HCT116 (cell line): ENCODE results near the gene DIO3. TPM values are rescaled to one million over a fixed set of nuclear protein-coding genes. Genes with fewer than 3 reads are reported as not detected.

Source experiments
- ATAC-seq: fragments of 200-7000 bp; cut with Tn5 transposase; 2 replicates; pipeline ENCODE4 v1.9.1; 2020; ENCODE audit warnings: mild to moderate bottlenecking, moderate library complexity
- BruUV-seq: library from RNA; stranded (reverse); fragments of 400-500 nt; replicated peaks from 2 replicates; lab custom pipeline; 2021; lab: Mats Ljungman, UMichigan
- CTCF ChIA-PET: fragments of 300-600 bp; sonication (Branson Sonifier 250); formaldehyde crosslinking; loops from one replicate; lab custom pipeline; 2021; ENCODE audit warnings: antibody characterized with exemption; lab: Charles Lee
- POLR2A ChIA-PET: fragments of 300-600, 350-600 bp; sonication (Branson Sonifier 250); formaldehyde crosslinking; loops from one replicate; lab custom pipeline; 2021; ENCODE audit warnings: antibody characterized with exemption; lab: Charles Lee
- RAD21 ChIA-PET, 2 experiments: fragments of 300-600 bp; sonication (Branson Sonifier 250); formaldehyde crosslinking; loops; one replicate each; lab custom pipeline; 2023; ENCODE audit warnings: low total read pairs in 2 of 2; ENCODE audit not compliant: uncharacterized antibody in 2 of 2, unreplicated experiment in 2 of 2, low non-redundant PET in 1 of 2; lab: Charles Lee
- DNase-seq: peaks from one replicate; pipeline ENCODE4 v3.0.0-alpha.2; 2010; ENCODE audit warnings: low read depth, low spot score
- H2AFZ ChIP-seq: fragments of 200-600 bp; shearing (Covaris generic), sonication (generic); 2 replicates; pipeline ENCODE4 v1.6.1; 2017; ENCODE audit warnings: low read depth, mixed run types, mixed read lengths, antibody characterized with exemption, low read length; ENCODE audit not compliant: poor library complexity, severe bottlenecking
- H3K27ac ChIP-seq: 2 replicates; pipeline ENCODE4 v1.5.1; 2012; ENCODE audit warnings: low read depth, low read length
- H3K27me3 ChIP-seq: fragments of 200-600 bp; sonication (generic); 2 replicates; pipeline ENCODE4 v1.6.1; 2016; ENCODE audit warnings: mixed run types, low read length, mixed read lengths; ENCODE audit not compliant: insufficient read depth
- H3K36me3 ChIP-seq, 2 experiments: fragments of 200-500 bp in 1 of 2; fragments of 200-600 bp in 1 of 2; sonication (Bioruptor generic) in 1 of 2; sonication (generic) in 1 of 2; 2 replicates each; pipeline versions ENCODE4 v1.5.1 to v1.6.1; 2014 to 2016; ENCODE audit warnings: low read length in 2 of 2, inconsistent platforms in 1 of 2, mixed read lengths in 1 of 2, mixed run types in 1 of 2; ENCODE audit not compliant: insufficient read depth in 2 of 2, control insufficient read depth in 1 of 2
- H3K4me1 ChIP-seq, 2 experiments: fragments of 200-600 bp in 1 of 2; sonication (generic) in 1 of 2; 2 replicates each; pipeline versions ENCODE4 v1.5.1 to v1.6.1; 2012 to 2017; ENCODE audit warnings: low read length in 2 of 2, inconsistent platforms in 1 of 2, mild to moderate bottlenecking in 1 of 2, mixed read lengths in 1 of 2, mixed run types in 1 of 2, moderate library complexity in 1 of 2; ENCODE audit not compliant: insufficient read depth in 2 of 2, control insufficient read depth in 1 of 2
- H3K4me2 ChIP-seq: fragments of 200-600 bp; sonication (generic); 2 replicates; pipeline ENCODE4 v1.6.1; 2017; ENCODE audit warnings: mixed run types, low read length, mixed read lengths
- H3K4me3 ChIP-seq, 2 experiments: fragments of 200-600 bp in 1 of 2; sonication (generic) in 1 of 2; replicated peaks in 1 of 2; 2 replicates each; pipeline ENCODE4 v1.5.1; 2011 to 2016; ENCODE audit warnings: low read length in 2 of 2, control low read depth in 1 of 2, low read depth in 1 of 2, mild to moderate bottlenecking in 1 of 2, mixed read lengths in 1 of 2, mixed run types in 1 of 2
- H3K79me2 ChIP-seq: fragments of 200-600 bp; sonication (generic); 2 replicates; pipeline ENCODE4 v1.6.1; 2017; ENCODE audit warnings: mild to moderate bottlenecking, mixed run types, low read length, moderate library complexity, mixed read lengths; ENCODE audit not compliant: insufficient read depth
- H3K9ac ChIP-seq: fragments of 200-600 bp; sonication (generic); 2 replicates; pipeline ENCODE4 v1.6.1; 2016; ENCODE audit warnings: low read length, mixed read lengths
- H3K9me2 ChIP-seq: fragments of 200-600 bp; sonication (generic), shearing (Covaris generic); 2 replicates; pipeline ENCODE4 v1.6.1; 2017; ENCODE audit warnings: mixed run types, mild to moderate bottlenecking, moderate library complexity; ENCODE audit not compliant: insufficient read depth
- H3K9me3 ChIP-seq, 2 experiments: fragments of 200-500 bp in 1 of 2; fragments of 200-600 bp in 1 of 2; sonication (Bioruptor generic) in 1 of 2; sonication (generic) in 1 of 2; 2 replicates each; pipeline ENCODE4 v1.6.1; 2014 to 2017; ENCODE audit warnings: low read length in 2 of 2, mixed read lengths in 2 of 2, inconsistent platforms in 1 of 2, low read depth in 1 of 2, mild to moderate bottlenecking in 1 of 2, mixed run types in 1 of 2, moderate library complexity in 1 of 2; ENCODE audit not compliant: control insufficient read depth in 1 of 2, insufficient read depth in 1 of 2
- H4K20me1 ChIP-seq: fragments of 200-600 bp; sonication (generic), shearing (Covaris generic); 2 replicates; pipeline ENCODE4 v1.6.1; 2017; ENCODE audit warnings: mixed run types, mild to moderate bottlenecking, moderate library complexity; ENCODE audit not compliant: insufficient read depth
- CBX3 ChIP-seq: IDR thresholded peaks from 2 replicates; pipeline ENCODE4 v1.6.1; 2012; ENCODE audit warnings: low read depth
- CEBPB ChIP-seq: IDR thresholded peaks from 2 replicates; pipeline ENCODE4 v1.6.1; 2012; ENCODE audit warnings: low read depth
- EGR1 ChIP-seq: IDR thresholded peaks from 2 replicates; pipeline ENCODE4 v1.6.1; 2012; ENCODE audit warnings: low read depth
- ELF1 ChIP-seq: IDR thresholded peaks from 2 replicates; pipeline ENCODE4 v1.6.1; 2012; ENCODE audit warnings: low read depth, borderline replicate concordance
- EZH2 ChIP-seq: fragments of 200-600 bp; sonication (generic); IDR thresholded peaks from 2 replicates; pipeline ENCODE4 v1.6.1; 2017; ENCODE audit warnings: antibody characterized with exemption, mixed run types
- EZH2phosphoT487 ChIP-seq: fragments of 200-600 bp; IDR thresholded peaks from 2 replicates; pipeline ENCODE4 v1.6.1; 2018; ENCODE audit warnings: antibody characterized with exemption, borderline replicate concordance
- FOSL1 ChIP-seq: IDR thresholded peaks from 2 replicates; pipeline ENCODE4 v1.6.1; 2012; ENCODE audit warnings: low read depth
- JUND ChIP-seq: IDR thresholded peaks from 2 replicates; pipeline ENCODE4 v1.6.1; 2012
- RAD21 ChIP-seq: IDR thresholded peaks from 2 replicates; pipeline ENCODE4 v1.6.1; 2012; ENCODE audit warnings: low read depth, mild to moderate bottlenecking
- SIN3A ChIP-seq: IDR thresholded peaks from 2 replicates; pipeline ENCODE4 v1.6.1; 2012; ENCODE audit warnings: low read depth
- SRF ChIP-seq: IDR thresholded peaks from 2 replicates; pipeline ENCODE4 v1.6.1; 2012; ENCODE audit warnings: low read depth
- TCF7L2 ChIP-seq: IDR thresholded peaks from 2 replicates; pipeline ENCODE4 v1.7.0; 2011; ENCODE audit warnings: borderline replicate concordance, inconsistent platforms; ENCODE audit not compliant: insufficient read depth, insufficient read length; ENCODE audit errors: extremely low read depth
- ZFX ChIP-seq: fragments of 450-650 bp; IDR thresholded peaks from 2 replicates; pipeline ENCODE4 v1.6.1; 2017
- intact Hi-C: fragments of 100-400 bp; cut with micrococcal nuclease; formaldehyde crosslinking; loops from 2 replicates; pipeline ENCODE4 v1.10.0; 2022
- total RNA-seq: library from RNA; stranded (reverse); gene quantifications from one replicate; pipeline ENCODE4 v1.2.1, GENCODE V29; 2021; ENCODE audit not compliant: unreplicated experiment
- TF ChIP-seq, protein P1 (sequence below): IDR thresholded peaks from 2 replicates; pipeline ENCODE4 v1.6.1; 2012
- TF ChIP-seq, protein P2 (sequence below): IDR thresholded peaks from 2 replicates; pipeline ENCODE4 v1.6.1; 2012
- TF ChIP-seq, protein P3 (sequence below): IDR thresholded peaks from 2 replicates; pipeline ENCODE4 v1.6.1; 2011; ENCODE audit warnings: mild to moderate bottlenecking, low read length, moderate library complexity; ENCODE audit not compliant: insufficient replicate concordance; ENCODE audit errors: extremely low read depth
- TF ChIP-seq, protein P4 (sequence below), 3 experiments: fragments of 200-600 bp in 1 of 3; sonication (generic) in 1 of 3; IDR thresholded peaks in 2 of 3; conservative IDR thresholded peaks in 1 of 3; 2 replicates each; pipeline ENCODE4 v1.5.1; 2012 to 2017; ENCODE audit warnings: low read depth in 2 of 3, low read length in 2 of 3, antibody characterized with exemption in 1 of 3, borderline replicate concordance in 1 of 3, control low read depth in 1 of 3, mild to moderate bottlenecking in 1 of 3, mixed read lengths in 1 of 3, mixed run types in 1 of 3, moderate library complexity in 1 of 3; ENCODE audit not compliant: insufficient read depth in 1 of 3
- TF ChIP-seq, protein P5 (sequence below): IDR thresholded peaks from 2 replicates; pipeline ENCODE4 v1.6.1; 2012; ENCODE audit warnings: low read depth

DIO3 gene
- total RNA-seq, 1 experiment from 2014 or later: 0.34 TPM

DNA sequence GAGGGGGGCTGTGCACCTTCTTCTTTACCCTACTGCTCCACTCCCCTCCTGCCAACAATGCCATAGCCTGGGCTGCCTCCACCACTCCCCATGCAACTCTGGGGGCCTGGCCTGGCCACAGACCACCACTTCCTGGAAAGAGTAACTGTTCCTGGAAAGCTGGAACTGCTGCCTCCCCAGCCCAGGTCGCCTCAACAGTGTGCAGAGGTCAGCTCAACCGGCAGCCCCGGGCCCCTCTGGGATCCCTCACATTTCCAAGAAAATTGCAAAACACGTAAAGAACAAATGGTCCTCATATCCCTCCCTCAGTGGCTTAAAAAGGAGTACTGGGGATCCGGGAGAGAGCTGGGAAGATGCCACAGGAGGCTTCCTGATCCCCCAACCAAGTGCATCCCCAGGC is 22.4 kb upstream of the DIO3 start:
- intact Hi-C loops: no loop called here
- no peaks in the 10 kb centered on the region for H3K79me2 ChIP-seq
- H3K9ac ChIP-seq: no peak overlapping the region
- no peaks in the 10 kb centered on the region for H4K20me1 ChIP-seq
- ATAC-seq: no peak
- H3K9me2 ChIP-seq: no peaks in the 10 kb centered on the region
- H3K4me2 ChIP-seq: no peak overlapping the region
- no peak overlapping the region for H3K27ac ChIP-seq
- BruUV-seq: no TSS peak
- TF ChIP-seq CEBPB: no peak
- no peak for TF ChIP-seq EZH2
- TF ChIP-seq, protein P1, sequence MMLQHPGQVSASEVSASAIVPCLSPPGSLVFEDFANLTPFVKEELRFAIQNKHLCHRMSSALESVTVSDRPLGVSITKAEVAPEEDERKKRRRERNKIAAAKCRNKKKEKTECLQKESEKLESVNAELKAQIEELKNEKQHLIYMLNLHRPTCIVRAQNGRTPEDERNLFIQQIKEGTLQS: no peak
- TF ChIP-seq CBX3: no peak
- TF ChIP-seq, protein P2, sequence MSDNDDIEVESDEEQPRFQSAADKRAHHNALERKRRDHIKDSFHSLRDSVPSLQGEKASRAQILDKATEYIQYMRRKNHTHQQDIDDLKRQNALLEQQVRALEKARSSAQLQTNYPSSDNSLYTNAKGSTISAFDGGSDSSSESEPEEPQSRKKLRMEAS: no peak
- TF ChIP-seq ZFX: no peak
- TF ChIP-seq, protein P3, sequence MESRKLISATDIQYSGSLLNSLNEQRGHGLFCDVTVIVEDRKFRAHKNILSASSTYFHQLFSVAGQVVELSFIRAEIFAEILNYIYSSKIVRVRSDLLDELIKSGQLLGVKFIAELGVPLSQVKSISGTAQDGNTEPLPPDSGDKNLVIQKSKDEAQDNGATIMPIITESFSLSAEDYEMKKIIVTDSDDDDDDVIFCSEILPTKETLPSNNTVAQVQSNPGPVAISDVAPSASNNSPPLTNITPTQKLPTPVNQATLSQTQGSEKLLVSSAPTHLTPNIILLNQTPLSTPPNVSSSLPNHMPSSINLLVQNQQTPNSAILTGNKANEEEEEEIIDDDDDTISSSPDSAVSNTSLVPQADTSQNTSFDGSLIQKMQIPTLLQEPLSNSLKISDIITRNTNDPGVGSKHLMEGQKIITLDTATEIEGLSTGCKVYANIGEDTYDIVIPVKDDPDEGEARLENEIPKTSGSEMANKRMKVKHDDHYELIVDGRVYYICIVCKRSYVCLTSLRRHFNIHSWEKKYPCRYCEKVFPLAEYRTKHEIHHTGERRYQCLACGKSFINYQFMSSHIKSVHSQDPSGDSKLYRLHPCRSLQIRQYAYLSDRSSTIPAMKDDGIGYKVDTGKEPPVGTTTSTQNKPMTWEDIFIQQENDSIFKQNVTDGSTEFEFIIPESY: no peak
- TF ChIP-seq RAD21: no peak
- TF ChIP-seq, protein P4, sequence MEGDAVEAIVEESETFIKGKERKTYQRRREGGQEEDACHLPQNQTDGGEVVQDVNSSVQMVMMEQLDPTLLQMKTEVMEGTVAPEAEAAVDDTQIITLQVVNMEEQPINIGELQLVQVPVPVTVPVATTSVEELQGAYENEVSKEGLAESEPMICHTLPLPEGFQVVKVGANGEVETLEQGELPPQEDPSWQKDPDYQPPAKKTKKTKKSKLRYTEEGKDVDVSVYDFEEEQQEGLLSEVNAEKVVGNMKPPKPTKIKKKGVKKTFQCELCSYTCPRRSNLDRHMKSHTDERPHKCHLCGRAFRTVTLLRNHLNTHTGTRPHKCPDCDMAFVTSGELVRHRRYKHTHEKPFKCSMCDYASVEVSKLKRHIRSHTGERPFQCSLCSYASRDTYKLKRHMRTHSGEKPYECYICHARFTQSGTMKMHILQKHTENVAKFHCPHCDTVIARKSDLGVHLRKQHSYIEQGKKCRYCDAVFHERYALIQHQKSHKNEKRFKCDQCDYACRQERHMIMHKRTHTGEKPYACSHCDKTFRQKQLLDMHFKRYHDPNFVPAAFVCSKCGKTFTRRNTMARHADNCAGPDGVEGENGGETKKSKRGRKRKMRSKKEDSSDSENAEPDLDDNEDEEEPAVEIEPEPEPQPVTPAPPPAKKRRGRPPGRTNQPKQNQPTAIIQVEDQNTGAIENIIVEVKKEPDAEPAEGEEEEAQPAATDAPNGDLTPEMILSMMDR (IDR thresholded peaks at IDR 0.05 in 2 of 3, conservative IDR thresholded peaks at IDR 0.05 in 1 of 3; ENCODE audit: borderline replicate concordance in 1 of 3, insufficient read depth in 1 of 3, low read depth in 2 of 3, low read length in 2 of 3): no peak
- no peak for TF ChIP-seq SIN3A
- no peak for TF ChIP-seq TCF7L2
- no peak for TF ChIP-seq EGR1
- no peak for TF ChIP-seq SRF
- no peak for TF ChIP-seq JUND
- no peak for TF ChIP-seq ELF1
- no peak for TF ChIP-seq EZH2phosphoT487
- TF ChIP-seq FOSL1: no peak
- TF ChIP-seq, protein P5, sequence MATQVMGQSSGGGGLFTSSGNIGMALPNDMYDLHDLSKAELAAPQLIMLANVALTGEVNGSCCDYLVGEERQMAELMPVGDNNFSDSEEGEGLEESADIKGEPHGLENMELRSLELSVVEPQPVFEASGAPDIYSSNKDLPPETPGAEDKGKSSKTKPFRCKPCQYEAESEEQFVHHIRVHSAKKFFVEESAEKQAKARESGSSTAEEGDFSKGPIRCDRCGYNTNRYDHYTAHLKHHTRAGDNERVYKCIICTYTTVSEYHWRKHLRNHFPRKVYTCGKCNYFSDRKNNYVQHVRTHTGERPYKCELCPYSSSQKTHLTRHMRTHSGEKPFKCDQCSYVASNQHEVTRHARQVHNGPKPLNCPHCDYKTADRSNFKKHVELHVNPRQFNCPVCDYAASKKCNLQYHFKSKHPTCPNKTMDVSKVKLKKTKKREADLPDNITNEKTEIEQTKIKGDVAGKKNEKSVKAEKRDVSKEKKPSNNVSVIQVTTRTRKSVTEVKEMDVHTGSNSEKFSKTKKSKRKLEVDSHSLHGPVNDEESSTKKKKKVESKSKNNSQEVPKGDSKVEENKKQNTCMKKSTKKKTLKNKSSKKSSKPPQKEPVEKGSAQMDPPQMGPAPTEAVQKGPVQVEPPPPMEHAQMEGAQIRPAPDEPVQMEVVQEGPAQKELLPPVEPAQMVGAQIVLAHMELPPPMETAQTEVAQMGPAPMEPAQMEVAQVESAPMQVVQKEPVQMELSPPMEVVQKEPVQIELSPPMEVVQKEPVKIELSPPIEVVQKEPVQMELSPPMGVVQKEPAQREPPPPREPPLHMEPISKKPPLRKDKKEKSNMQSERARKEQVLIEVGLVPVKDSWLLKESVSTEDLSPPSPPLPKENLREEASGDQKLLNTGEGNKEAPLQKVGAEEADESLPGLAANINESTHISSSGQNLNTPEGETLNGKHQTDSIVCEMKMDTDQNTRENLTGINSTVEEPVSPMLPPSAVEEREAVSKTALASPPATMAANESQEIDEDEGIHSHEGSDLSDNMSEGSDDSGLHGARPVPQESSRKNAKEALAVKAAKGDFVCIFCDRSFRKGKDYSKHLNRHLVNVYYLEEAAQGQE: no peak
- ChIA-PET RAD21 (no interaction called here), CTCF (no interaction called here), POLR2A (no interaction called here)
- no peaks in the 10 kb centered on the region for H3K9me3 ChIP-seq
- H3K36me3 ChIP-seq: no peaks in the 10 kb centered on the region
- no peak overlapping the region for H2AFZ ChIP-seq
- no peaks in the 10 kb centered on the region for H3K4me1 ChIP-seq
- no peaks in the 10 kb centered on the region for H3K27me3 ChIP-seq
- no peak overlapping the region for H3K4me3 ChIP-seq
- DNase-seq: no peak
